Muscle of leg (tissue), 11 donors: ENCODE data around the gene FAM110C. TPM values are rescaled to one million over a fixed set of nuclear protein-coding genes. Genes with fewer than 3 reads are reported as not detected.

ENCODE experiments used
- DNase-seq: peaks from one replicate; pipeline ENCODE4 v3.0.0; 2013
- H3K27ac ChIP-seq: one replicate; pipeline ENCODE4 v1.5.1; 2013; ENCODE audit warnings: mild to moderate bottlenecking, low read length, control low read depth
- H3K27me3 ChIP-seq: one replicate; pipeline ENCODE4 v1.6.1; 2013; ENCODE audit warnings: low read length; ENCODE audit not compliant: control insufficient read depth, insufficient read depth
- H3K36me3 ChIP-seq: one replicate; pipeline ENCODE4 v1.6.1; 2013; ENCODE audit warnings: low read length; ENCODE audit not compliant: control insufficient read depth, insufficient read depth
- H3K4me1 ChIP-seq: one replicate; pipeline ENCODE4 v1.6.1; 2013; ENCODE audit warnings: low read length; ENCODE audit not compliant: control insufficient read depth, insufficient read depth
- H3K4me3 ChIP-seq: one replicate; pipeline ENCODE4 v1.5.1; 2013; ENCODE audit warnings: low read length, control low read depth
- H3K9me3 ChIP-seq: replicated peaks from 2 replicates; pipeline ENCODE4 v1.6.1; 2013; ENCODE audit warnings: low read depth, low read length; ENCODE audit not compliant: control insufficient read depth
- WGBS: methylation state at CpG from one replicate; pipeline ENCODE4 v1.1.5; 2013; ENCODE audit warnings: missing lambda C conversion rate; ENCODE audit not compliant: insufficient coverage; 5-methylcytosine and 5-hydroxymethylcytosine counted together
- polyA plus RNA-seq, 8 donors: library from polyadenylated mRNA; unstranded; fragments of 120-200 nt; gene quantifications; one replicate each; pipeline versions ENCODE4 v1.2.1 to v1.2.3, GENCODE V29; 2013; ENCODE audit warnings: inconsistent platforms in 1 of 8, low replicate concordance in 1 of 8; ENCODE audit not compliant: insufficient read length in 8 of 8, insufficient read depth in 1 of 8
- total RNA-seq: library from RNA; stranded (reverse); fragments of 120-200 nt; gene quantifications from one replicate; pipeline ENCODE4 v1.2.4, GENCODE V29; 2013

FAM110C gene
- total and polyA plus RNA-seq, 9 donors, result 0.26 to 2.3 (median 1.0) TPM

DNA sequence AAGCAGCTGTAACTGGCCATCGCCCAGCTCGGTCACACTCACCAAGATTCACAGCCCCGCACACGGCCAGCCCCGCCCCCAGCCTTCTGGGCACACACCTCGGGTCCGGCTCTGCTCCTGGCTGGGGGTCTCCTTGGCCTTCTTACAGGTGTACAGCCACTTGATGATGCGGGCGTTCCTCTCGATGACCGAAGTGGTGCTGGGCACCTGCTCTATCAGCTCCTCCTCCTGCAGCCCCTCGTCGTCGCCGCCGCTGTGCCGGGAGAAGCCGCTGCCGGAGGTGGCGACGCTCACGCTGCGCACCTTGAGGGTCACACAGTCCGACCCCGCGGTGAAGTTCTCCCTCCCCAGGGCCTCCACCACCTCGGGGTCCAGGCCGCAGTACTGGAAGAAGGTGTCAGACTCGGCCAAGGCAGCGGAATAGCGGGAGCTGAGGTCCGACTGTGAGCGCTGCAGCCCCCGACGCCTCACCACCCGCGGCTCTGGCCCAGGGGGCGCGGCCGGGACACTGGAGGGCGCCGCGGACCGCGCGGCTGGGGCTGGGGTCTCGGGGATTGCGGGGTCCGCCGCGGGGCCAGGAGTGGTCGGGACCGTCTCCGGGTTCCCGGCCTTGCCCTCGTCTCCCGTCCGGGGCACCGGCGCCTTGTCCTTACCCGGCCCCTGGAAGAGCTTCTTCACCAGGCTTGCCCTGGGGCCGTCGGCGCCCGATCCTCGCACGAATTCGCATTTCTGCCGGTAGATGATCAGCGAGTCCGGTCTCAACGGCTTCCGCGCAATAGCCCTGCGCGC, 769 bp downstream of the FAM110C start:
- peak; percentile 2 for DNase-seq
- no peaks in the 10 kb centered on the region for H3K9me3 ChIP-seq
- no peak overlapping the region for H3K27ac ChIP-seq
- peaks cover 46% of the 10 kb centered on the region for H3K27me3 ChIP-seq
- 1% methylated on average over 74 of the region's 76 CpGs for WGBS
- no peaks in the 10 kb centered on the region for H3K36me3 ChIP-seq
- no peak overlapping the region for H3K4me3 ChIP-seq
- H3K4me1 ChIP-seq, result peaks cover 10% of the 10 kb centered on the region

- peaks cover 48% of the 10 kb centered on the region for H3K27me3 ChIP-seq
- no peak overlapping the region for H3K27ac ChIP-seq
- H3K9me3 ChIP-seq, result no peaks in the 10 kb centered on the region
- peaks cover 10% of the 10 kb centered on the region for H3K4me1 ChIP-seq
- H3K4me3 ChIP-seq, result no peak overlapping the region
- peak; percentile 22 for DNase-seq
- WGBS, result 0% methylated on average over 4 of the region's 6 CpGs
- no peaks in the 10 kb centered on the region for H3K36me3 ChIP-seq
Measured at GRCh38 chr2:44748-45341, 1.5 kb downstream of the FAM110C start.

GRCh38 chr2:42788-43187, 3.5 kb downstream of the FAM110C start:
- Histone ChIP-seq H3K27me3 (peaks cover 48% of the 10 kb centered on the region), H3K36me3 (no peaks in the 10 kb centered on the region), H3K9me3 (no peaks in the 10 kb centered on the region), H3K4me1 (peaks cover 10% of the 10 kb centered on the region), H3K27ac (no peak overlapping the region), H3K4me3 (no peak overlapping the region)
- WGBS, result 86% methylated on average over 1 of the region's 5 CpGs
- DNase-seq, result no peak

- WGBS, result 65% methylated on average over 2 of the region's 4 CpGs
- peaks cover 33% of the 10 kb centered on the region for H3K27me3 ChIP-seq
- no peaks in the 10 kb centered on the region for H3K36me3 ChIP-seq
- H3K4me1 ChIP-seq, result no peaks in the 10 kb centered on the region
- DNase-seq, result no peak
- no peaks in the 10 kb centered on the region for H3K9me3 ChIP-seq
- H3K4me3 ChIP-seq, result no peak overlapping the region
- no peak overlapping the region for H3K27ac ChIP-seq
Measured at GRCh38 chr2:40465-40864, 5.8 kb downstream of the FAM110C start.

DNA sequence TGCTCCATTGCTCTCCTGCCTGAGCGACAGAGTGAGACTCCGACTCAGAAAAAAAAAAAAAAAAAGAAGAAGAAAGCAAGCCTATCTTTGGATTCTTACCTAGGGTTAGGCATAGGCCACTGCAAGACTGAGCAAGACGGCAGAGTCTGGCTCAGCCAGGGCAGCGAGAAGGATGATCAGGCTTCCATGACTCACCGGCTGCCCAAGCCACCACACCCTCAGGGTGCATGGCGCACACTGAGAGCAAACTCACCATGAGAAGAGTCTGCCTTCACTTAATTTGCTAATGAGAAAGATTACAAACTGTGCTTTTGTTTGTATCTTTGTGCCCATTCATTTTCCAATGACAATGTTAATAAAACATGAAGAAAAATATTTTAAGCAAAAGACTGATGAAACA, 8.2 kb downstream of the FAM110C start:
- DNase-seq, result no peak
- no peaks in the 10 kb centered on the region for H3K36me3 ChIP-seq
- H3K4me1 ChIP-seq, result no peaks in the 10 kb centered on the region
- H3K27me3 ChIP-seq, result peaks cover 14% of the 10 kb centered on the region
- no peak overlapping the region for H3K4me3 ChIP-seq
- WGBS, result 93% methylated on average over 4 of the region's 6 CpGs
- no peak overlapping the region for H3K27ac ChIP-seq
- H3K9me3 ChIP-seq, result no peaks in the 10 kb centered on the region

GRCh38 chr2:36318-36717, 10.0 kb downstream of the FAM110C start:
- no peak for DNase-seq
- Histone ChIP-seq H3K27me3 (peaks cover 7% of the 10 kb centered on the region), H3K4me1 (no peaks in the 10 kb centered on the region), H3K4me3 (no peak overlapping the region), H3K27ac (no peak overlapping the region), H3K36me3 (no peaks in the 10 kb centered on the region), H3K9me3 (no peaks in the 10 kb centered on the region)
- WGBS, result no CpG with 5 or more reads among the region's 1 CpG

DNA sequence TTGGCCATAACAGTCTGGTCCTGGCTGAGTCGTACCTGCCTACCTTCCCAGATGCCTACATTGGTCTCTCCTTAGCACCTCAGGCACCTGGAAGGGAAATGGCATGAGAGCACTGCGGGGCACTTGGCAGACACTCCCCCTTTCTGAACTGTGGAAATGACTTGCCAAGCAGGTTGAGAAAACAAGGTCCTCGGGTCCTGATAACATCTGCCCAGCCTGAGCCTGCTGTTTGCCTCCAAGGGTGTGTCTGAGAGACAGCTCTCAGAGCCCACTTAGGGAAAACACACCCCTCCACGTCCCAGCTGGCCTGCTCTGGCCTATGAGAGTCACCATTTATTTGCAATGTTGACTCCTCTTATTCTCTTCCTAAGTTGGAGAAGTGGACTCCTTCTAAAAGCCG, 10.5 kb downstream of the FAM110C start:
- no peak overlapping the region for H3K27ac ChIP-seq
- no peaks in the 10 kb centered on the region for H3K9me3 ChIP-seq
- H3K27me3 ChIP-seq, result peaks cover 7% of the 10 kb centered on the region
- no peaks in the 10 kb centered on the region for H3K4me1 ChIP-seq
- no peaks in the 10 kb centered on the region for H3K36me3 ChIP-seq
- 46% methylated on average over 2 of the region's 5 CpGs for WGBS
- no peak for DNase-seq
- no peak overlapping the region for H3K4me3 ChIP-seq

DNA sequence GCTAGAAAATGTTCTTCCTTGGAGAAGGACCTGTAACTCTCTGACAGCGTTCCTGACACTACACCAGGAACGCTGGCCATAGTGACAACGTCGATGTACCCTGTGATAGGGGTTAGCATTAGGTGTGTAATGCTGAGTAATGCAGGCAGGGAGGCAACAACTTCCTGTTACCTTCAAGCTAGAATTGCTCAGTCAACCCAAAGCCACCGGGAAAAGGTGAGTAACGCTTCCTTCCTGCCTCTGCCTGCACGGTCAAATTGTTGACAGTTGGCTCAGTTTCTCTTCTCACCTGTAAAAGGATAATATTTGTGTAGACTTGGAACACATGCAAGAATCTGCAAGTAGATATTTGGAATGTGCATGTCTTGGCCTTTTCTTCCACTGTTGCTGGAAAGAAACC, 12.7 kb downstream of the FAM110C start:
- no peak overlapping the region for H3K27ac ChIP-seq
- H3K9me3 ChIP-seq, result no peaks in the 10 kb centered on the region
- no peaks in the 10 kb centered on the region for H3K36me3 ChIP-seq
- H3K27me3 ChIP-seq, result peaks cover 4% of the 10 kb centered on the region
- no peak overlapping the region for H3K4me3 ChIP-seq
- H3K4me1 ChIP-seq, result no peaks in the 10 kb centered on the region
- 100% methylated on average over 1 of the region's 7 CpGs for WGBS
- no peak for DNase-seq

DNA sequence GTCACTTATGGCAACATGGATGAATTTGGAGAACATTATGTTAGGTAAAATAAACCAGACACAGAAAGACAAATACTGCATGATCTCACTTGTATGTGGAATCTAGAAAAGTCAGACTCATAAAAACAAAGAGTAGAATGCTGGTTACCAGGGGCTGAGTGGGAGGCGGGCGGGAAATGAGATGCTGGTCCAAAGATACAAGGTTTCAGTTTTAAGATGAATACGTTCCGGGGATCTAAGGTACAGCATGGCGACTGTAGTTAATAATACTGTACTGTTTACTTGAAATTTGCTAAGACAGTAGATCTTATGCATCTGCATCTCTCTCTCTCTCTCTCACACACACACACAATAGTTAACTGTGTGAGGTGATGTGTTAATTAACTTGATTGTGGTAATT, 14.2 kb downstream of the FAM110C start:
- no CpG with 5 or more reads among the region's 5 CpGs for WGBS
- no peak overlapping the region for H3K27ac ChIP-seq
- H3K4me3 ChIP-seq, result no peak overlapping the region
- DNase-seq, result no peak
- no peaks in the 10 kb centered on the region for H3K36me3 ChIP-seq
- no peaks in the 10 kb centered on the region for H3K9me3 ChIP-seq
- H3K4me1 ChIP-seq, result no peaks in the 10 kb centered on the region
- H3K27me3 ChIP-seq, result peaks cover 4% of the 10 kb centered on the region

DNA sequence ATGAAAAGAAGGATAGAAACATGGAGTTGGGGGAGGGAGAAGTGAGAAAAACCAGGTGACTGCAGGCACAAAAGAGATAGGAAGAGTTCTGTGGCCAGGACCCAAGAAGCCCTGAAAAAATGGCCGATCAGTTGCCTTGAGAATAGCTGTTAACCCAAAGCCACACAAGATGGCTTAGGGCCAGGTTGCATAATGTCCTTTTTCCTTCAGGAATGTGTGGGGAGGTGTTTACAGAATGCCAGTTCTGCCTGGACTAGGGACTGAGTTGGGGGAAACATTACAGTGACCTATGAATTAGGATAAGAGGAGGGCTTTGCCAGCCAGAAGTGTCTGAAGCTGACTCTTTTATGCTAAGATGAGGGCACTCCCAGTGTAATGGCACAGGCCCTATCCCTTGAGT, 17.1 kb downstream of the FAM110C start:
- Histone ChIP-seq H3K36me3 (no peaks in the 10 kb centered on the region), H3K27ac (no peak overlapping the region), H3K4me3 (no peak overlapping the region), H3K27me3 (peaks cover 2% of the 10 kb centered on the region), H3K9me3 (no peaks in the 10 kb centered on the region), H3K4me1 (no peaks in the 10 kb centered on the region)
- no peak for DNase-seq
- 40% methylated on average over 1 of the region's 1 CpG for WGBS
